IPS-18a (cell line): Measurements from ENCODE around the gene CRACDL.

Experiments
- H3K27ac ChIP-seq: one replicate; pipeline ENCODE4 v1.5.1; 2013; ENCODE audit warnings: low read length
- H3K27me3 ChIP-seq: one replicate; pipeline ENCODE4 v1.6.1; 2013; ENCODE audit warnings: mild to moderate bottlenecking, low read length; ENCODE audit not compliant: control insufficient read depth, insufficient read depth
- H3K36me3 ChIP-seq: one replicate; pipeline ENCODE4 v1.6.1; 2013; ENCODE audit warnings: low read depth, low read length; ENCODE audit not compliant: control insufficient read depth
- H3K4me1 ChIP-seq: one replicate; pipeline ENCODE4 v1.6.1; 2013; ENCODE audit warnings: low read depth, low read length; ENCODE audit not compliant: control insufficient read depth
- H3K4me3 ChIP-seq: one replicate; pipeline ENCODE4 v1.5.1; 2013; ENCODE audit warnings: low read length
- H3K9ac ChIP-seq: one replicate; pipeline ENCODE4 v1.6.1; 2013; ENCODE audit warnings: mild to moderate bottlenecking, low read length, moderate library complexity
- H3K9me3 ChIP-seq: one replicate; pipeline ENCODE4 v1.6.1; 2013; ENCODE audit warnings: low read depth, low read length; ENCODE audit not compliant: control insufficient read depth

The CRACDL gene

GRCh38 chr2:98824256-98825019 is 111.6 kb downstream of the CRACDL start:
- peaks cover 55% of the 10 kb centered on the region for H3K27me3 ChIP-seq
- H3K9ac ChIP-seq = no peak overlapping the region
- H3K27ac ChIP-seq = no peak overlapping the region
- no peaks in the 10 kb centered on the region for H3K4me1 ChIP-seq
- no peak overlapping the region for H3K4me3 ChIP-seq
- no peaks in the 10 kb centered on the region for H3K9me3 ChIP-seq
- no peaks in the 10 kb centered on the region for H3K36me3 ChIP-seq

GRCh38 chr2:98823196-98824170 is 112.5 kb downstream of the CRACDL start:
- H3K9ac ChIP-seq = peak overlapping the region; percentile 17
- H3K4me3 ChIP-seq = peak overlapping the region; percentile 51
- no peak overlapping the region for H3K27ac ChIP-seq
- H3K9me3 ChIP-seq = no peaks in the 10 kb centered on the region
- H3K27me3 ChIP-seq = peaks cover 55% of the 10 kb centered on the region
- H3K36me3 ChIP-seq = no peaks in the 10 kb centered on the region
- no peaks in the 10 kb centered on the region for H3K4me1 ChIP-seq

- peaks cover 55% of the 10 kb centered on the region for H3K27me3 ChIP-seq
- no peaks in the 10 kb centered on the region for H3K4me1 ChIP-seq
- peak overlapping the region; percentile 17 for H3K9ac ChIP-seq
- no peaks in the 10 kb centered on the region for H3K9me3 ChIP-seq
- no peak overlapping the region for H3K27ac ChIP-seq
- peak overlapping the region; percentile 51 for H3K4me3 ChIP-seq
- no peaks in the 10 kb centered on the region for H3K36me3 ChIP-seq
Observed at GRCh38 chr2:98822301-98823164, 113.5 kb downstream of the CRACDL start.

GRCh38 chr2:98821629-98822135 is 114.3 kb downstream of the CRACDL start:
- H3K9ac ChIP-seq = no peak overlapping the region
- no peak overlapping the region for H3K4me3 ChIP-seq
- no peaks in the 10 kb centered on the region for H3K9me3 ChIP-seq
- no peaks in the 10 kb centered on the region for H3K36me3 ChIP-seq
- H3K27me3 ChIP-seq = peaks cover 55% of the 10 kb centered on the region
- H3K4me1 ChIP-seq = no peaks in the 10 kb centered on the region
- H3K27ac ChIP-seq = no peak overlapping the region

GRCh38 chr2:98819231-98819766 is 116.7 kb downstream of the CRACDL start:
- H3K27ac ChIP-seq = no peak overlapping the region
- no peaks in the 10 kb centered on the region for H3K4me1 ChIP-seq
- H3K36me3 ChIP-seq = no peaks in the 10 kb centered on the region
- H3K9ac ChIP-seq = no peak overlapping the region
- H3K27me3 ChIP-seq = peaks cover 36% of the 10 kb centered on the region
- no peaks in the 10 kb centered on the region for H3K9me3 ChIP-seq
- no peak overlapping the region for H3K4me3 ChIP-seq

GRCh38 chr2:98818164-98818563 is 117.9 kb downstream of the CRACDL start:
- Histone ChIP-seq H3K4me1 (no peaks in the 10 kb centered on the region), H3K9me3 (no peaks in the 10 kb centered on the region), H3K4me3 (no peak overlapping the region), H3K36me3 (no peaks in the 10 kb centered on the region), H3K9ac (no peak overlapping the region), H3K27ac (no peak overlapping the region), H3K27me3 (peaks cover 25% of the 10 kb centered on the region)

GRCh38 chr2:98816281-98816680 is 119.7 kb downstream of the CRACDL start:
- Histone ChIP-seq H3K9me3 (no peaks in the 10 kb centered on the region), H3K27ac (no peak overlapping the region), H3K4me1 (no peaks in the 10 kb centered on the region), H3K27me3 (peaks cover 8% of the 10 kb centered on the region), H3K4me3 (no peak overlapping the region), H3K9ac (no peak overlapping the region), H3K36me3 (no peaks in the 10 kb centered on the region)

DNA sequence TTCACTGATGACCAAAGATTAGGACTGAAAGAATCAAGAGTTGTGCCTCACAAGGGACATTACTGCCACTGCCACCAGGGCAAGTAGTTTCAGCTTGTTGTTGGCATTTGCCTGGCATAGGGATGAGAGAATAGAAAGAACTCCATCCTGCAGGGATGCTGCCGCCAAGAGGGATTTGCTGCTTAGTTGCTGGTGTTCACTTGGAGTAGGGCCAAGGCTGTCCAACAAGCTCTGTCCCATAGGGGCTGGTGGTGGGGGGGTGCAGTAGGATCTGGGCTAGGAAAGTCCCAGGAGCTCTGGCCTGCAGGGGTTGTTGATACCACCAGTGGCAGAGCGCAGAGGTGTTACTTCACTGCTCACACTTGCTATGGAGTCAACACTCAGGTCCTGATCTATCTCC is 120.2 kb downstream of the CRACDL start:
- Histone ChIP-seq H3K27me3 (peaks cover 3% of the 10 kb centered on the region), H3K27ac (no peak overlapping the region), H3K9me3 (no peaks in the 10 kb centered on the region), H3K4me1 (no peaks in the 10 kb centered on the region), H3K4me3 (no peak overlapping the region), H3K36me3 (no peaks in the 10 kb centered on the region), H3K9ac (no peak overlapping the region)

DNA sequence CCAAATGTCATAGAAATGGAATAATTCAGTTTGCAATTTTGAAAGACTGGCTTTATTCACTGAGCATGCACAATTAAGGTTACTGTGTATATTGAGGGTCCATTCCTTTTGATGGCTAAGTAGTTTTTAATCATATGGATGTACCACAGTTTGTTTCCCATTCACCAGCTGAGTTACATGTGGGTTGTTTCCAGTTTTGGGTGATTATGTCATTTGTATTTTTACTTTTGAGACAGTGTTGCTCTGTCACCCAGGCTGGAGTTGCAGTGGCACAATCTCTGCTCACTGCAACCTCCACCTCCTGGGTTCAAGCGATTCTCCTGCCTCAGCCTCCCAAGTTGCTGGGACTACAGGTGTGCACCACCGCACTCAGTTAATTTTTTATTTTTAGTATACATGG is 124.3 kb downstream of the CRACDL start:
- Histone ChIP-seq H3K4me3 (no peak overlapping the region), H3K27me3 (no peaks in the 10 kb centered on the region), H3K4me1 (no peaks in the 10 kb centered on the region), H3K9me3 (no peaks in the 10 kb centered on the region), H3K9ac (no peak overlapping the region), H3K27ac (no peak overlapping the region), H3K36me3 (no peaks in the 10 kb centered on the region)

DNA sequence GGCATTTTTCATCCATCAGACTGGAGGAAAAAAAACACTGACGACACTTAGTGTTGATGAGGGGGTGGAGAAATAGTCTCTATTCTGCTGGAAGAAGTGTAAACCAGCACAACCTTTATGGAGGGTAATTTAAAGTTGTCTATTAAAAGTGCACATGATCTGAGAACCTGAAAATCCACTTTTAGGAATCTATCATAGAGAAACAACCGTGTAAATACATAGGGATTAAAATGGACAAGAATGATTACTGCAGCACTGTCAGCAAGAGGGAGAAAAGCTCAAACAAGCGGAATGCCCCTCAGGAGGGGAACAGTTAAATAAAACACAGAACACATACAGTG is 125.5 kb downstream of the CRACDL start:
- H3K9ac ChIP-seq = no peak overlapping the region
- H3K27me3 ChIP-seq = no peaks in the 10 kb centered on the region
- H3K36me3 ChIP-seq = no peaks in the 10 kb centered on the region
- no peaks in the 10 kb centered on the region for H3K4me1 ChIP-seq
- H3K9me3 ChIP-seq = no peaks in the 10 kb centered on the region
- H3K27ac ChIP-seq = no peak overlapping the region
- no peak overlapping the region for H3K4me3 ChIP-seq
